ENCODE data around the gene HPSE2.
"Not testable (repeated sequence)": the region's sequence is repeated elsewhere in the genome, so short reads cannot be mapped to it uniquely, and the experiment has no call there.

HPSE2 gene

DNA sequence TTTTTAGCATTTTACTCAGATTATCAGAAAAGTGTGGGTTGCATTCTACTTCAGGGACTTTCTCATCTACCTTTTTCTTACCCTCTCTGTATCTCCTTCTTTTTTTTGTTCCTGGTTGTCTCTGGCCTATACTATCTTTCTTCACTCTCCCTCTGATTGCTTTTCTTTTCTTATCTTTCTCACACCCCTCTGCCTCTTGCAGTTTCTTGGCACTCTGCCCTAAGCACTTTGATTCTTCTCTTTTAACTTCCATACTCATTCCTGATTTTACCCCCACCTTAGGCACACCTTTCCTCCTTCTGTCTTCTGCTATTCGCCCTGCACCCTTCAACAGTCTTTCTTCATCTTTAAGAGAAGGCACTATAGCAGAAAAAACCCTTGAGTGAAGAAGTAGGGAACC lies 696.1 kb downstream of the HPSE2 start:
- DNase-seq = no peak

- DNase-seq = no peak
Measured at GRCh38 chr10:98538472-98538871, 697.2 kb downstream of the HPSE2 start.

DNA sequence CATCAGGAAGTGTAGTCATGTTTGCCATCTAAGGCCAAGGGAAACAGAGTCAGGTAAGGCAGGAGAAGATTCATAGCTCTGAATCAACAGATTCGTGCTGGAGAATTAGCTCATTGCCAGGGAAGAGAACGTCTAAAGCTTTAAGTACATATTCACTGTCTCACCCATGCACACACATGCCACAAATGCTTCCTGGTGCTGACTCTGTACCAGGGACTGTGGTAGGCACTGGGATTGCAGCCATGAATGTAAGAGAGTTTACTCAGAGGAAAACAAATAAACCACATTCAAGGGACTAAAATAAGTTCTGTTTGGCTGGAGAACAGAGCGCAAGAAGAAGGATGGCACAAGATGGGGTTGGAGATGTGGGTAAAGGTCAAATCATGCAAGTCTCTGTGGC lies 699.1 kb downstream of the HPSE2 start:
- no peak for DNase-seq

DNA sequence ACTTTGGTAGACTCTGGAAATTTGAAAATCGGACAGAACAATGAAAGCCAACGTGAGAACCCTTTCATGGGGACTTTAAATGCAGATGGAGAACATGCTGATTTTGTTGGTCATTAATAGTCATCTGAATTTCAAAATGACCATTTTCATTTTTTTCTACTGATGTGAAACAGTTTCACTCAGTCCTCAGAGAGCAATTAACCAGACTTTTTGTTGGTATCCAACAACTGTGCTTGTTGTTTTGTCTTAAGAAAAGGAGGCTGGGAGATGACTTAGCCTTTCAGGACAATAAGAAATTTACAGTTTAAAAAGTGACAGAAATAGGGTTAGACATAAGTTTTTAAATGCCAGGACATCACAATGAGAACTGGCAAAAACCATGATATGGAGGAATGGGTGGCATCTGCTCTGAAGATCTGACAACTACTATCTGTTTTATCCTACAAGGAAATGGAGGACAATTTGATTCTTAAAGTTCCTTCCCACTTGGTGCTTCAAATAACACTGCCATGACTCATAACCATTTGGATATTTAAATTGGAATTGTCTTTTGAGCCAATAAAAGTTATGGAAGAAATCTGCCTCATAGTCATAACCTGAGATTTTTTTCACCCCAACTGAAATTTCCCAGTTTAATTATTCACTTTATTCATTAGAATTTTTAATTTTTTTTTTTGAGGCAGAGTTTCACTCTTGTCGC lies 701.8 kb downstream of the HPSE2 start:
- DNase-seq = no peak

DNA sequence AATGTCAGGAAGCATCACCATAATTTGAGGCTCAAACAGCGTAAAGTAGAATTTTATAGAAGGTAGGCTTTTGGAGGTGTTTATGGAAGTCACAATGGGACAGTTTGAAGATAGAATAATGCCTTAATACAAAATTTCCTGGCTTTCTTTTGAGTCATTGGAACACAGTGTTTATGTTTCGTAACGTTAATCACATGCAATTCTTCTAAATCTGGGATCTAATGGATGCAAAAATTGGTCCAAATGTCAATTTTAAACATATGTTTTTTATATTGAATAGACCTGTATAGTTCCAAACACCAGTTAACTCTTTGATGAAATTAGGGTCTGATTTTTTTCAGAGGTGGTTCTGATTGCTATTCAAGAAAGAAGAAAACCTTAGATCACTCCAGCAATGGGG lies 702.4 kb downstream of the HPSE2 start:
- DNase-seq = no peak

DNA sequence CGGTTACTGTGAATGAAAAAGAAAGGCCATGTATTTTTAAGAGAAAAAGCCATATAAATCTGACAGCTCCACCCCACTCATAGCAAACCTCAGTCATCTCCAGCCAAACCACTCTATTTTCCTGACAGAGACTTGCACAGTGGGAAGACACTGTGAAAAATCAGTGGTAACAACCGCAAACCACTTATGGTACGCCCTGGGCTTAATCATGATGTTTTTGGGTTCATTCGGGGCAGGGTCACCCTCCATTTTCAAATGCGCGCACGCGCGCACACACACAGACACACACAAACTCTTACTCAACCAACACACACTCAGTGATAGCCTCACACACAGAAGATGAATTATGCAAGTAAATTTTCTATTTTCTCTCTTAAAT lies 706.9 kb downstream of the HPSE2 start:
- DNase-seq = no peak

GRCh38 chr10:98528166-98528804 lies 707.4 kb downstream of the HPSE2 start:
- DNase-seq = no peak

DNA sequence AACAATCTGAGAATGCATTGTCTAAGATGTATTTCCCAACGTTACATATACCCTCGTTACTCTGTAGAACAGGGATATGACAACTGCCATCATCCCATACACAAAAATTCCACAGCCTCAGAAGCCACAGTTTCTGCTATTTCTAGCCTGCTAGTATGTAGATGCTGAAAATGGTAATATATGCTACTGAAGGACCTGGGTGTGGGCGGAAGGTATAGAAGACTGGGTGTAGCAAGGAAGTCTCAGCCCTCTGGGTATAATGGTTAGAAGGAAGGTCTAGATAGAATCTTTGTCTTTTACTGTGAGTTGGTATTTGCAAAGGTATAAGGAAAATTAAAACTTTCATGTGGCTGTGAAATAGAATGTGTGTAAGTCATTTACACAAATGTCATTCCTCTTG lies 709.7 kb downstream of the HPSE2 start:
- no peak for DNase-seq

GRCh38 chr10:98524124-98524523 lies 711.5 kb downstream of the HPSE2 start:
- no peak for DNase-seq

DNA sequence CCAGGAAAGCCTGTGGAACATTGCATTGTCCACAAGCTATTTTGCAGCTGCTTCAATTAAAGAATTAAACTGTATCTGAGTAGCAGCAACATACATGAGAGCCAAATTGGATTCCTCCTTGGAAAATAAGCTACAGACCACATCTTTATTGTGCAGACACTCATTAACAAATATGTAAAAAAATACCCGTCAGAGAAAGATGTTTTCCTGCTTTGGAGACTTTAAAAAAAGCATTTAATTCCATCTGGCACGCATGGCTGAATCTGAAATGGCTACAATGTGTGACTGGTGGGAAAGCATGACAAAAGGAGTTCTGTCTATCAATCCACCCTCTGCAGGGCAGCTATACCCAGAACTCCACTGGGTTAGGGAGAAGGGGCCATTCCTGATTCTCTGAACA lies 715.8 kb downstream of the HPSE2 start:
- DNase-seq = no peak

GRCh38 chr10:98517672-98518071 lies 718.0 kb downstream of the HPSE2 start:
- no peak for DNase-seq

DNA sequence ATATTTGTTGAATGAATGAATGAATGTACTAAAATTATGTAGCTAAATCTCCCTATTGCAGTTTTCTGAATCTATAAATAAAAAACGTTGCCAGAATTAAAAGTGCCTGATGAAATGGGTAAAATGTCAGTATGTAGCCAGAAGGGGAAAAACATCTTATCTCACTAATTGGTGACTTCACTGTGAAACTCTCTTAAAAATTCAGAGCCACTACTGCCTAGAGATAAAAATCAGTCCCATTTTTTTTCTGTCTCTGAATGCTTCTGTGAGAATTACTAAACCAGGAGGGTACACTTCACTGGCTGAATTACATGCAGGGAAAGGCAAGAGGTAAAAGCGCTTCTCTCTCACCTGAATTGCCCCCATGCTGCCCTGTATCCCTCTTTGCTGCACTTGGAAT lies 719.3 kb downstream of the HPSE2 start:
- DNase-seq = no peak

DNA sequence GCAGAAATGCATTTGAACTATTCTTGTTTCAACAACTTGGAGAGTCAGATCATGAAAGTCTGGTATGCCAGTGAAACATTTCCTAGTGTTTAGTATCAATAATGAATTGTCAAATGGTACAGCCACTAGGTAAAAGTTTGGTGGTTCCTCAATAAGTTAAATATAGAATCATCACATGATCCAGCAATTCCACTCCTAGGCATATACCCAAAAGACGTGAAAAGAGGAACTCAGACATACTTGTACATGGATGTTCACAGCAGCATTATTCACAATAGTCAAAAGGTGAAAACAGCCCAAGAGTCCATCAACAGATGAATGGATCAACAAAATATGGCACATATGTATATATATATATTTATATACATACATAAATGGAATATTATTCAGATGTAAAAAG lies 721.9 kb downstream of the HPSE2 start:
- no peak for DNase-seq

DNA sequence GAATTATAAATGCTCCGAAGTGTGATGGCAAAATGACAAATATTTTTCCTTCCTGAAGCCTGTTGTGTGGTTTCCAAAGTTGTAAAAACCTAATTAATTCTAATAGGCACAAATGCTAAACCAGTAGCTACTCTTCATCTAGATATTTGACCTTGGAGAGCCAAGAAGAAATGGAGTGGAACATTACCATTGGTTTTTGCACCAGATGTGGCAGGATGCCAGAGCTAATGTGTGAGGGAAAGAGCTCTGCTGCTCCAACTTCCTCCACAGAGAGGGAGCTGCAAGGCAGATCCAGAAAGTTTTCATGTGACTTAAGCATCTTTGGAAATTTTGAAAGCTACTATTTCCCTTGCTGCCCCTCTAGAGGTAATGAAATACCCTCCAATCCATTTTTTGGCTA lies 723.8 kb downstream of the HPSE2 start:
- no peak for DNase-seq

DNA sequence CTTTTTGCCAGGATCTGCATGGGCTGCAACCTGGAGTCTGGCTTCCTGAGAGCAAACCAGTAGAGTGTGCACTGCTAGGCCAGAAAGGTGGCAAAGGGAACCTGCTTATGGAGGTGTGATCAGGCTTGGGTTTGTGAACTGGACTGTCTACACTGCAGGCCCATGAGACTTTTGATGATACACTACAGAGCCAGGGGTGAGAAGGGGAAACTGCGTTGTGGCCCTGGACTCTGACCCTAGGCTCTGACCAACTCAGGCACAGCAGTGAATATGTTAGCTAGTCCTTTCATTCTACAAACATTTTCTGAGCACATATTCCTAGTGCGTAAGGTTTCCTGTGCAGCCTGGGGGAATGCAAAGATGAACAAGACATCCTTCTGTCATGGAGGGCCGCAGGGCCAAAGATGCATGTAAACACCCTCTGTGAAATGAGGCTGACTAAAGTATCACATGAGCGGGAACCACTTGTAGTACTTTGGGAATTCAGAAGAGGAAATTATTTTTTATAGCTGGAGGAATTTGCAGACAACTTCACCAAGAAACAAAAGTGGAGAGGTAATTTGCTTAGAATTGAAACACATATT lies 725.1 kb downstream of the HPSE2 start:
- no peak for DNase-seq

- no peak for DNase-seq
Measured at GRCh38 chr10:98509745-98510144, 725.9 kb downstream of the HPSE2 start.

DNA sequence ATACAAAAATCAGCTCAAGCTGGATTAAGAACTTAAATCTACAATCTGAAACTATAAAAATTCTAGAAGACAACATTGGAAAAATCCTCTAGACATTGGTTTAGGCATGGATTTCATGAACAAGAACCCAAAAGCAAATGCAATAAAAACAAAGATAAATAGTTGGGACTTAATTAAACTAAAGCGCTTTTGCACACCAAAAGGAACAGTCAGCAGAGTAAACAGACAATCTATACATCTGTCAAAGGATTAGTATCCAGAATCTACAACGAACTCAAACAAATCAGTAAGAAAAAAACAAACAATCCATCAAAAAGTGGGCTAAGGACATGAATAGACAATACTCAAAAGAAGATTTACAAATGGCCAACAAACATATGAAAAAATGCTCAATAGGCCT lies 733.1 kb downstream of the HPSE2 start:
- not testable (repeated sequence) for DNase-seq

- DNase-seq = no peak
Measured at GRCh38 chr10:98492763-98493162, 742.9 kb downstream of the HPSE2 start.

DNA sequence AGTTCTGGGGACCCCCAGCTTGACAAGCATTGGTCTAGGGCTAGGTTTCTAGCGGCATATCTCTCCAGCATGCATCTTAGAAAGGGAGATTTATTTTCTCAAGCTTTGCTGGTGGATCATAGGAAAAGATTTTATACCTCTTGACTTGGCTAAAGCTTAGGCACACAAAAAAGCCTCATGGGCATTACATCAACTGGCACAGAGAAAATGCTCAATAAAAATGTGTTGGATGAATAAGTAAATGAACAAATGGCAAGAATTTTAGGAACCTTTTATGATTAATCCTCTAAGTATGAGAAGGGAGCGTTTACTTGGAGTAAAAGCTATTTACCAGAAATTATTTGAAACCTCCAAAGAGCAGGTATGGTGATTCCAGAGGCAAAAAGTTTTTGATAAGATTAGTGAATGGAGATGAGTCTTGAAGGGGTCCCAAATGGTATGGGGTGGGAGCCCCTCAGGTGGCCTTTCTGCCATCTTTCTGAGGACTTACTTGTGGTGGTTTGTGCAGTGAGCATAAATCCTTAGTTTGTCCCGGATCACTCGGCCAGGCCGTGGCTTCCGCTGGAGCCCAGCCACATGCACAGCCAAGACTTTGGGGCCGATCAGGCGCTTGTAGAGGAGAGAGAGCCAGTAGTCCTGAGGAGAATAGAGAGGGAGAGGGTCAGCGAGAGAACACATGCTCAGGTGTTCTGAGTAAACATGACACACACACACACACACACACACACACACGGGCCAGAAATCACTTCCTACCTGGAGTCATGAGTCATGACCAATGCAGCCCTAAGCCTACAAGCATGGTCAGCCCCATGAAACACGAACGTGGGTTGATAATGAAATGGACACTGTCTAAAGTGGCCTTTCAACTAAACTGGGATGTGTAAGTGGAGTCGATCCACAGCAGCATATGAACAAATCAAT lies 745.8 kb downstream of the HPSE2 start:
- no peak for DNase-seq

GRCh38 chr10:98488669-98489430 lies 746.8 kb downstream of the HPSE2 start:
- DNase-seq = no peak

DNA sequence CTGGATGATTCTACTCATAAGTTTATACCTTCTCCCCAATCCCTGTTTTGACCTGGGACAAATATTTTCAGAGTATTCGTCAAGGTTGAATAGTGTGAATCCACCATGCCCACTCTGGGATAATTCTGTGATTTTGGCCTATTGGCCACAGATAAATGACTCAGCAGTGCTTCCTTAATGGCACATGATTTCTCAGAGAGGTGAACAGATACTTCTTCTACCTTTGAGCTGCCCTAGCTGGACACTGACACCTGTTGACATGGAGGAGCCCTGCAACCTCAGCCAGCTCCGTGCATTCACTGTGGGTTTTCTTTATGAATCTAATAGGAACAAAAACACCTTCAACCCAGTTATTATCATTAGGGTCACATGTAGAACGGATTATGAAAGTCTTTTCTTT lies 748.0 kb downstream of the HPSE2 start:
- no peak for DNase-seq

GRCh38 chr10:98486421-98486820 lies 749.2 kb downstream of the HPSE2 start:
- no peak for DNase-seq

GRCh38 chr10:98485959-98486358 lies 749.7 kb downstream of the HPSE2 start:
- DNase-seq = no peak

All from NCI-H526 treated with DMSO at 0.1 percent for 48 hours (cell line).